T-cell (primary cell): ENCODE data around the gene HEBP2. TPM values are rescaled to one million over a fixed set of nuclear protein-coding genes. Genes with fewer than 3 reads are reported as not detected.

Source experiments
- ATAC-seq, 4 experiments: fragments of 200-7000 bp in 3 of 4; fragments of 150-1000 bp in 1 of 4; cut with Tn5 transposase; replicated peaks in 1 of 4; 1 replicate in 3 of 4; 2 replicates in 1 of 4; pipeline ENCODE4 v1.10.0; 2021; ENCODE audit warnings: moderate library complexity in 3 of 4, mild to moderate bottlenecking in 2 of 4, moderate number of reproducible peaks in 1 of 4
- CTCF ChIA-PET, 2 donors: fragments of 300-600 bp; sonication (Branson Sonifier 250); formaldehyde crosslinking; loops; one replicate each; lab custom pipeline; 2022; ENCODE audit warnings: antibody characterized with exemption in 2 of 2; lab: Charles Lee
- POLR2A ChIA-PET, 2 donors: fragments of 300-600 bp; sonication (Branson Sonifier 250); formaldehyde crosslinking; loops; one replicate each; lab custom pipeline; 2022; ENCODE audit warnings: antibody characterized with exemption in 2 of 2; lab: Charles Lee
- DNase-seq, 35 experiments: peaks; one replicate each; pipeline versions ENCODE4 v3.0.0 to v3.0.0-alpha.2; 2013 to 2023
- H3K27ac ChIP-seq: one replicate; pipeline ENCODE4 v1.5.1; 2013; ENCODE audit warnings: low read length
- H3K27me3 ChIP-seq, 2 experiments: replicated peaks in 1 of 2; 1 replicate in 1 of 2; 2 replicates in 1 of 2; pipeline versions ENCODE4 v1.6.1 to v1.7.0; 2013; ENCODE audit warnings: low read length in 1 of 2, mixed read lengths in 1 of 2; ENCODE audit not compliant: control insufficient read depth in 2 of 2, insufficient read depth in 2 of 2; ENCODE audit errors: extremely low read depth in 1 of 2
- H3K36me3 ChIP-seq, 2 donors: 1 replicate in 1 of 2; 2 replicates in 1 of 2; pipeline versions ENCODE4 v1.6.1 to v1.7.0; 2013; ENCODE audit warnings: low read length in 1 of 2; ENCODE audit not compliant: control insufficient read depth in 2 of 2, insufficient read depth in 1 of 2; ENCODE audit errors: extremely low read depth in 1 of 2
- H3K4me1 ChIP-seq, 2 experiments: 1 replicate in 1 of 2; 2 replicates in 1 of 2; pipeline versions ENCODE4 v1.6.1 to v1.7.0; 2013; ENCODE audit warnings: low read length in 2 of 2, mixed read lengths in 1 of 2; ENCODE audit not compliant: insufficient read depth in 2 of 2, control insufficient read depth in 1 of 2; ENCODE audit errors: extremely low read depth in 1 of 2
- H3K4me3 ChIP-seq, 2 donors: 1 replicate in 1 of 2; 2 replicates in 1 of 2; pipeline versions ENCODE4 v1.5.1 to v1.7.0; 2013; ENCODE audit warnings: mild to moderate bottlenecking in 2 of 2, low read length in 1 of 2, moderate library complexity in 1 of 2; ENCODE audit not compliant: control insufficient read depth in 1 of 2; ENCODE audit errors: extremely low read depth in 1 of 2
- H3K9me3 ChIP-seq: 2 replicates; pipeline ENCODE4 v1.7.0; 2013
- H3K27ac Mint-ChIP-seq, 2 donors: one replicate each; pipeline ENCODE4 v1.8.0; 2020 to 2021; ENCODE audit warnings: mild to moderate bottlenecking in 2 of 2, mixed read lengths in 2 of 2
- H3K27me3 Mint-ChIP-seq, 2 donors: one replicate each; pipeline ENCODE4 v1.8.0; 2021 to 2022; ENCODE audit warnings: mixed read lengths in 2 of 2
- H3K36me3 Mint-ChIP-seq: one replicate; pipeline ENCODE4 v1.8.0; 2021; ENCODE audit warnings: mixed read lengths
- H3K4me1 Mint-ChIP-seq, 3 donors: one replicate each; pipeline ENCODE4 v1.8.0; 2020 to 2022; ENCODE audit warnings: mixed read lengths in 3 of 3, mild to moderate bottlenecking in 1 of 3
- H3K4me3 Mint-ChIP-seq, 3 donors: one replicate each; pipeline ENCODE4 v1.8.0; 2020 to 2022; ENCODE audit warnings: mild to moderate bottlenecking in 3 of 3, mixed read lengths in 3 of 3, moderate library complexity in 3 of 3
- H3K9me3 Mint-ChIP-seq, 3 donors: one replicate each; pipeline ENCODE4 v1.8.0; 2020 to 2022; ENCODE audit warnings: mixed read lengths in 3 of 3
- WGBS: methylation state at CpG from one replicate; pipeline ENCODE4 v1.1.5; 2013; ENCODE audit warnings: missing lambda C conversion rate; ENCODE audit not compliant: insufficient coverage; 5-methylcytosine and 5-hydroxymethylcytosine counted together
- total RNA-seq, 35 experiments: library from RNA in 6 of 35; stranded (reverse) in 6 of 35; fragments of 120-200 nt in 1 of 35; gene quantifications; one replicate each; pipeline versions ENCODE4 v1.2.1 to v1.2.4 and lab custom pipeline; 2013 to 2026

The HEBP2 gene
- total RNA-seq, 5 donors from 2014 or later (not counting 1 experiment from before 2014, with no cell fraction given): 18.8 to 54.0 (median 45.7) TPM

- H3K27ac Mint-ChIP-seq: no peak overlapping the region
- no peak overlapping the region for H3K4me3 ChIP-seq
- no peak for DNase-seq
- H3K36me3 Mint-ChIP-seq: no peaks in the 10 kb centered on the region
- H3K4me1 Mint-ChIP-seq: no peaks in the 10 kb centered on the region
- WGBS: 89% methylated on average over 1 of the region's 5 CpGs
- H3K27ac ChIP-seq: no peak overlapping the region
- peaks cover 6 to 8% of the 10 kb centered on the region in 2 donors for H3K27me3 Mint-ChIP-seq
- no peak overlapping the region for H3K4me3 Mint-ChIP-seq
- H3K9me3 Mint-ChIP-seq: no peaks in the 10 kb centered on the region
- no peaks in the 10 kb centered on the region for H3K9me3 ChIP-seq
- CTCF ChIA-PET: interaction anchor here (0.5 kb wide), 2 partner anchors 124 to 193 kb away, joined by 3 to 6 read pairs; no protein-coding TSS in a partner anchor
- no peaks in the 10 kb centered on the region for H3K27me3 ChIP-seq
- no peaks in the 10 kb centered on the region for H3K36me3 ChIP-seq
- no peaks in the 10 kb centered on the region for H3K4me1 ChIP-seq
- POLR2A ChIA-PET: interaction anchor here in 1 of 2 donors (0.6 kb wide), 1 partner anchor 15 kb away, joined by 4 read pairs; no protein-coding TSS in a partner anchor
- no peak for ATAC-seq
Observed at GRCh38 chr6:138393871-138394783, 9.9 kb upstream of the HEBP2 start.

DNA sequence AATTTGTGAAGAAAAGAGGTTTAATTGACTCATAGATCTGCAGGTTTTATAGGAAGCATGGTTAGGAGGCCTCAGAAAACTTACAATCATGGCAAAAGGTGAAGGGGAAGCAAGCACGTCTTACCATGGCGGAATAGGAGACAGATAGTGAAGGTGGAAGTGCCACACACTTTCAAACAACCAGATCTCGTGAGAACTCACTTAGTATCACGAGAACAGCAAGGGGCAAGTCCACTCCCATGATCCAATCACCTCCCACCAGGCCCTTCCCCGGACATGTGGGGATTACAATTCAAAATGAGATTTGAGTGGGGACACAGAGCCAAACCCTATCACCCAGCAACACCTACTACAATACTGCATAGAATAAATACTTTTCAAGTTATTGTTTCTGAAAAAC is 7.3 kb upstream of the HEBP2 start:
- peaks cover 0 to 4% of the 10 kb centered on the region in 2 donors for H3K27me3 Mint-ChIP-seq

GRCh38 chr6:138397128-138398122 is 6.6 kb upstream of the HEBP2 start:
- Histone ChIP-seq H3K36me3 (no peaks in the 10 kb centered on the region), H3K9me3 (no peaks in the 10 kb centered on the region), H3K27me3 (peaks cover 0 to 10% of the 10 kb centered on the region in 2 experiments), H3K27ac (no peak overlapping the region), H3K4me1 (peaks cover 0 to 2% of the 10 kb centered on the region in 2 experiments), H3K4me3 (no peak overlapping the region)
- WGBS: 84% methylated on average over 2 of the region's 8 CpGs
- no peak for DNase-seq
- no peak for ATAC-seq
- ChIA-PET POLR2A (no interaction called here), CTCF (interaction anchor here in 1 of 2 donors (0.6 kb wide), 1 partner anchor 16 kb away, joined by 4 read pairs; no protein-coding TSS in a partner anchor)
- H3K9me3 Mint-ChIP-seq: no peaks in the 10 kb centered on the region
- H3K27me3 Mint-ChIP-seq: peaks cover 0 to 4% of the 10 kb centered on the region in 2 donors
- H3K36me3 Mint-ChIP-seq: no peaks in the 10 kb centered on the region
- no peak overlapping the region for H3K4me3 Mint-ChIP-seq
- no peak overlapping the region for H3K27ac Mint-ChIP-seq
- H3K4me1 Mint-ChIP-seq: no peaks in the 10 kb centered on the region

More for the DNA sequence above, 7.3 kb upstream of the HEBP2 start:
- no CpG with 5 or more reads among the region's 5 CpGs for WGBS
- no peak overlapping the region for H3K27ac ChIP-seq
- no peak overlapping the region for H3K4me3 ChIP-seq
- no peak overlapping the region for H3K27ac Mint-ChIP-seq
- no peaks in the 10 kb centered on the region for H3K36me3 Mint-ChIP-seq
- ChIA-PET CTCF (no interaction called here), POLR2A (no interaction called here)
- H3K27me3 ChIP-seq: peaks cover 0 to 3% of the 10 kb centered on the region in 2 experiments
- DNase-seq (no peak), ATAC-seq (no peak)
- no peaks in the 10 kb centered on the region for H3K4me1 ChIP-seq
- H3K9me3 ChIP-seq: no peaks in the 10 kb centered on the region
- no peaks in the 10 kb centered on the region for H3K36me3 ChIP-seq
- H3K9me3 Mint-ChIP-seq: no peaks in the 10 kb centered on the region
- H3K4me3 Mint-ChIP-seq: no peak overlapping the region
- H3K4me1 Mint-ChIP-seq: no peaks in the 10 kb centered on the region

GRCh38 chr6:138400326-138400725 is 3.7 kb upstream of the HEBP2 start:
- ATAC-seq (no peak), DNase-seq (no peak)
- Mint-ChIP-seq H3K4me1 (peaks cover 10 to 12% (median 11%) of the 10 kb centered on the region in 3 donors), H3K4me3 (no peak overlapping the region), H3K36me3 (no peaks in the 10 kb centered on the region), H3K27me3 (peaks cover 0 to 4% of the 10 kb centered on the region in 2 donors), H3K9me3 (no peaks in the 10 kb centered on the region), H3K27ac (no peak overlapping the region)
- no peaks in the 10 kb centered on the region for H3K9me3 ChIP-seq
- H3K27me3 ChIP-seq: peaks cover 0 to 10% of the 10 kb centered on the region in 2 experiments
- no CpG with 5 or more reads among the region's 3 CpGs for WGBS
- no peaks in the 10 kb centered on the region for H3K36me3 ChIP-seq
- H3K4me3 ChIP-seq: no peak overlapping the region
- CTCF ChIA-PET: no interaction called here
- H3K27ac ChIP-seq: no peak overlapping the region
- H3K4me1 ChIP-seq: peaks cover 4 to 22% of the 10 kb centered on the region in 2 experiments
- POLR2A ChIA-PET: no interaction called here

- Mint-ChIP-seq H3K9me3 (no peaks in the 10 kb centered on the region), H3K4me3 (peak overlapping the region; percentile 22 to 68 (median 39)), H3K4me1 (peaks cover 18 to 23% (median 23%) of the 10 kb centered on the region in 3 donors), H3K27ac (no peak overlapping the region), H3K27me3 (no peaks in the 10 kb centered on the region), H3K36me3 (peaks cover 11% of the 10 kb centered on the region)
- peaks cover 0 to 13% of the 10 kb centered on the region in 2 donors for H3K36me3 ChIP-seq
- peaks cover 4 to 22% of the 10 kb centered on the region in 2 experiments for H3K4me1 ChIP-seq
- peaks cover 0 to 10% of the 10 kb centered on the region in 2 experiments for H3K27me3 ChIP-seq
- no peak for ATAC-seq
- DNase-seq: no peak
- H3K9me3 ChIP-seq: no peaks in the 10 kb centered on the region
- WGBS: 96% methylated on average over 7 of the region's 14 CpGs
- H3K27ac ChIP-seq: no peak overlapping the region
- POLR2A ChIA-PET: interaction anchor here in 1 of 2 donors (0.6 kb wide), 1 partner anchor 118 kb away, joined by 8 read pairs; no protein-coding TSS in a partner anchor
- CTCF ChIA-PET: interaction anchor here (0.6 to 1.6 kb wide), 6 partner anchors 26 to 797 kb away, joined by 3 to 8 read pairs (median 4); no protein-coding TSS in a partner anchor
- H3K4me3 ChIP-seq: no peak overlapping the region
Observed at GRCh38 chr6:138401960-138402837, 1.8 kb upstream of the HEBP2 start.
